HepG2 (cell line): ENCODE measurements around the gene FNDC10. TPM values are rescaled to one million over a fixed set of nuclear protein-coding genes. Genes with fewer than 3 reads are reported as not detected.

ENCODE experiments used
- ATAC-seq: fragments of 200-7000 bp; cut with Tn5 transposase; 3 replicates; pipeline ENCODE4 v1.9.1; 2020; ENCODE audit warnings: mild to moderate bottlenecking, moderate library complexity
- BruUV-seq: library from RNA; stranded (reverse); fragments of 400-500 nt; replicated peaks from 2 replicates; lab custom pipeline; 2021; lab: Mats Ljungman, UMichigan
- CTCF ChIA-PET: fragments of 300-600 bp; formaldehyde crosslinking; extraction: SDS; loops from one replicate; lab custom pipeline; 2021; ENCODE audit warnings: low total read pairs, inconsistent platforms, low intra/inter-chr PET ratio; lab: Yijun Ruan, JAX
- POLR2A ChIA-PET: fragments of 350-600 bp; sonication (Branson Sonifier 250); formaldehyde crosslinking; loops from one replicate; lab custom pipeline; 2020; ENCODE audit warnings: antibody characterized with exemption, inconsistent platforms; lab: Yijun Ruan, JAX
- DNase-seq: peaks from one replicate; pipeline ENCODE4 v3.0.0-alpha.2; 2015; ENCODE audit warnings: low spot score
- FAIRE-seq: peaks from 3 replicates; lab custom pipeline; 2011; peaks lifted over from hg19 to GRCh38; lab: Jason Lieb, UNC
- H2AFZ ChIP-seq: one replicate; pipeline ENCODE4 v1.6.1; 2011; ENCODE audit warnings: low read length, inconsistent platforms
- H3K27ac ChIP-seq: fragments of 300-600 bp; 3 replicates; pipeline ENCODE4 v1.8.0; 2011; ENCODE audit warnings: mixed run types, mild to moderate bottlenecking, mixed read lengths, low read length, inconsistent platforms; ENCODE audit not compliant: insufficient read depth; ENCODE audit errors: extremely low read length
- H3K27me3 ChIP-seq, 2 experiments: fragments of 200-600 bp in 1 of 2; 2 replicates in 1 of 2; 3 replicates in 1 of 2; pipeline versions ENCODE4 v1.6.0 to v1.8.0; 2011; ENCODE audit warnings: low read length in 2 of 2, mild to moderate bottlenecking in 2 of 2, moderate library complexity in 2 of 2, inconsistent platforms in 1 of 2; ENCODE audit not compliant: insufficient read depth in 2 of 2, control insufficient read depth in 1 of 2
- H3K36me3 ChIP-seq, 2 experiments: fragments of 200-600 bp in 1 of 2; replicated peaks in 1 of 2; 2 replicates in 1 of 2; 3 replicates in 1 of 2; pipeline versions ENCODE4 v1.5.1 to v1.8.0; 2011; ENCODE audit warnings: low read length in 2 of 2, inconsistent platforms in 1 of 2; ENCODE audit not compliant: insufficient read depth in 2 of 2, control insufficient read depth in 1 of 2
- H3K4me1 ChIP-seq: 2 replicates; pipeline ENCODE4 v1.5.1; 2012; ENCODE audit warnings: low read length, inconsistent platforms; ENCODE audit not compliant: insufficient read depth
- H3K4me2 ChIP-seq: 2 replicates; pipeline ENCODE4 v1.6.0; 2011; ENCODE audit warnings: low read depth, low read length, inconsistent platforms
- H3K4me3 ChIP-seq, 3 experiments: fragments of 200-600 bp in 1 of 3; sonication (generic), shearing (Covaris generic) in 1 of 3; replicated peaks in 1 of 3; 2 replicates each; pipeline ENCODE4 v1.5.1; 2011 to 2016; ENCODE audit warnings: low read length in 3 of 3, inconsistent platforms in 2 of 3, low read depth in 2 of 3, mild to moderate bottlenecking in 2 of 3, control low read depth in 1 of 3, mixed read lengths in 1 of 3; ENCODE audit not compliant: insufficient read depth in 1 of 3
- H3K79me2 ChIP-seq: one replicate; pipeline ENCODE4 v1.6.1; 2011; ENCODE audit warnings: low read length, inconsistent platforms; ENCODE audit not compliant: insufficient read depth
- H3K9ac ChIP-seq: 2 replicates; pipeline ENCODE4 v1.6.0; 2011; ENCODE audit warnings: mild to moderate bottlenecking, low read depth, low read length, inconsistent platforms; ENCODE audit not compliant: insufficient read depth
- H3K9me3 ChIP-seq: 2 replicates; pipeline ENCODE4 v1.5.1; 2012; ENCODE audit warnings: mild to moderate bottlenecking, low read length
- H4K20me1 ChIP-seq: 2 replicates; pipeline ENCODE4 v1.6.0; 2011; ENCODE audit warnings: inconsistent platforms, mild to moderate bottlenecking, low read length, moderate library complexity; ENCODE audit not compliant: insufficient read depth
- AGO2 ChIP-seq: fragments of 200-400 bp; formaldehyde crosslinking; optimal IDR thresholded peaks from 2 replicates; pipeline ENCODE3; 2017; ENCODE audit warnings: mild to moderate bottlenecking, low read depth, low read length, moderate library complexity
- GPBP1L1 ChIP-seq: sonication (generic); formaldehyde crosslinking; IDR thresholded peaks from 2 replicates; pipeline ENCODE4 v1.5.0; 2020; ENCODE audit warnings: mild to moderate bottlenecking, missing genetic modification reagents
- SP1 ChIP-seq, 2 experiments: fragments of 450-650 bp in 1 of 2; sonication (generic) in 1 of 2; formaldehyde crosslinking in 1 of 2; IDR thresholded peaks; 2 replicates each; pipeline versions ENCODE4 v1.4.0 to v1.6.1; 2016 to 2020; ENCODE audit warnings: missing genetic modification reagents in 1 of 2
- TFDP2 ChIP-seq: sonication (generic); formaldehyde crosslinking; IDR thresholded peaks from 2 replicates; pipeline ENCODE4 v1.4.0; 2020; ENCODE audit warnings: missing genetic modification reagents
- ZBTB25 ChIP-seq: IDR thresholded peaks from 2 replicates; pipeline ENCODE4 v1.6.1; 2018; ENCODE audit warnings: missing genetic modification reagents
- ZNF776 ChIP-seq: sonication (generic); formaldehyde crosslinking; IDR thresholded peaks from 2 replicates; pipeline ENCODE4 v1.4.0; 2020; ENCODE audit warnings: mild to moderate bottlenecking, missing genetic modification reagents
- WGBS: methylation state at CpG from one replicate; pipeline ENCODE4 v1.1.6; 2017; ENCODE audit warnings: low lambda C conversion rate; 5-methylcytosine and 5-hydroxymethylcytosine counted together
- in situ Hi-C: cut with HindIII; loops from 2 replicates; pipeline ENCODE4 v1.10.0; 2017; ENCODE audit warnings: low pct_unique_long_range_greater_than_20kb; ENCODE audit not compliant: extremely low pct_ligation_motif_present
- intact Hi-C: fragments of 100-400 bp; cut with micrococcal nuclease; formaldehyde crosslinking; loops from one replicate; pipeline ENCODE4 v1.10.0; 2022; ENCODE audit not compliant: unreplicated experiment
- polyA plus RNA-seq, 8 experiments: library from polyadenylated mRNA; depleted of rRNA in 3 of 8; stranded (reverse) in 7 of 8; unstranded in 1 of 8; fragments of >200 nt; fragmentation: Illumina TruSeq in 4 of 8; extraction: Trizol in 4 of 8; gene quantifications; 2 replicates each; pipeline versions ENCODE4 v1.2.1 to v1.2.3, GENCODE V29; 2011 to 2016; ENCODE audit warnings: low read depth in 4 of 8, missing spikeins in 1 of 8, mixed read lengths in 1 of 8; ENCODE audit not compliant: insufficient read depth in 1 of 8
- total RNA-seq, 5 experiments: library from RNA; depleted of rRNA; stranded (reverse); fragments of >200 nt; fragmentation: Illumina TruSeq; extraction: Trizol; gene quantifications; 2 replicates each; pipeline ENCODE4 v1.2.3, GENCODE V29; 2016; ENCODE audit warnings: low read depth in 1 of 5
- TF ChIP-seq, protein P1 (sequence below): sonication (generic); formaldehyde crosslinking; IDR thresholded peaks from 2 replicates; pipeline ENCODE4 v1.5.1; 2020; ENCODE audit warnings: missing genetic modification reagents, mild to moderate bottlenecking, borderline replicate concordance

The FNDC10 gene
- total and polyA plus RNA-seq, 2 of the 13 experiments (the other 11 are each of a cell fraction or from before 2014, with no cell fraction given), result 2.2 to 2.5 TPM

- in situ Hi-C loops, result no loop called here
- Histone ChIP-seq H3K4me3 (no peak overlapping the region), H3K27me3 (no peaks in the 10 kb centered on the region), H3K9me3 (no peaks in the 10 kb centered on the region), H3K4me1 (no peaks in the 10 kb centered on the region), H3K36me3 (peaks cover 0 to 2% of the 10 kb centered on the region in 2 experiments; a peak in 1 of 5 replicates), H3K79me2 (no peaks in the 10 kb centered on the region), H2AFZ (no peak overlapping the region), H4K20me1 (no peaks in the 10 kb centered on the region), H3K4me2 (no peak overlapping the region), H3K9ac (no peak overlapping the region), H3K27ac (no peak overlapping the region)
- ChIA-PET CTCF (no interaction called here), POLR2A (no interaction called here)
- no peak for ATAC-seq
- no TSS peak for BruUV-seq
- WGBS, result 100% methylated on average over 8 of the region's 37 CpGs
- no peak for DNase-seq
- intact Hi-C loops, result no loop called here
- TF ChIP-seq AGO2, result peak; percentile 47
- no peak for TF ChIP-seq SP1 (IDR thresholded peaks at IDR 0.05)
- no peak for TF ChIP-seq SP1 (CRISPR knock-in tag; IDR thresholded peaks at IDR 0.05)
- no peak for FAIRE-seq
These were observed 27.4 kb upstream of the FNDC10 start for GRCh38 chr1:1627261-1627828.

- H4K20me1 ChIP-seq, result no peaks in the 10 kb centered on the region
- H3K9ac ChIP-seq, result no peak overlapping the region
- no peak overlapping the region for H3K4me3 ChIP-seq
- FAIRE-seq, result no peak
- no peaks in the 10 kb centered on the region for H3K9me3 ChIP-seq
- in situ Hi-C loops (no loop called here), intact Hi-C loops (no loop called here)
- H3K36me3 ChIP-seq, result peaks cover 0 to 2% of the 10 kb centered on the region in 2 experiments; a peak in 1 of 5 replicates
- H3K4me1 ChIP-seq, result no peaks in the 10 kb centered on the region
- no peaks in the 10 kb centered on the region for H3K79me2 ChIP-seq
- H2AFZ ChIP-seq, result no peak overlapping the region
- no TSS peak for BruUV-seq
- DNase-seq, result no peak
- H3K27me3 ChIP-seq, result no peaks in the 10 kb centered on the region
- no peak overlapping the region for H3K27ac ChIP-seq
- ChIA-PET CTCF (no interaction called here), POLR2A (no interaction called here)
- ATAC-seq, result no peak
- H3K4me2 ChIP-seq, result no peak overlapping the region
- 96% methylated on average over 21 of the region's 48 CpGs for WGBS
- no peak for TF ChIP-seq ZBTB25 (CRISPR knock-in tag)
- TF ChIP-seq, protein P1, sequence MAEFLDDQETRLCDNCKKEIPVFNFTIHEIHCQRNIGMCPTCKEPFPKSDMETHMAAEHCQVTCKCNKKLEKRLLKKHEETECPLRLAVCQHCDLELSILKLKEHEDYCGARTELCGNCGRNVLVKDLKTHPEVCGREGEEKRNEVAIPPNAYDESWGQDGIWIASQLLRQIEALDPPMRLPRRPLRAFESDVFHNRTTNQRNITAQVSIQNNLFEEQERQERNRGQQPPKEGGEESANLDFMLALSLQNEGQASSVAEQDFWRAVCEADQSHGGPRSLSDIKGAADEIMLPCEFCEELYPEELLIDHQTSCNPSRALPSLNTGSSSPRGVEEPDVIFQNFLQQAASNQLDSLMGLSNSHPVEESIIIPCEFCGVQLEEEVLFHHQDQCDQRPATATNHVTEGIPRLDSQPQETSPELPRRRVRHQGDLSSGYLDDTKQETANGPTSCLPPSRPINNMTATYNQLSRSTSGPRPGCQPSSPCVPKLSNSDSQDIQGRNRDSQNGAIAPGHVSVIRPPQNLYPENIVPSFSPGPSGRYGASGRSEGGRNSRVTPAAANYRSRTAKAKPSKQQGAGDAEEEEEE (CRISPR knock-in tag), result no peak
- no peak for TF ChIP-seq ZNF776 (CRISPR knock-in tag)
- TF ChIP-seq AGO2, result no peak
- TF ChIP-seq TFDP2 (CRISPR knock-in tag), result no peak
- TF ChIP-seq GPBP1L1, result no peak
These were observed 26.5 kb upstream of the FNDC10 start for GRCh38 chr1:1626207-1627141.
